Hematopoietic multipotent progenitor cell treated with erythropoietin and hydrocortisone succinate and interleukin-3 and kit ligand, for 4 days (in vitro differentiated cells): Measurements from ENCODE around the gene STOX2.

Experiments used
- DNase-seq: peaks from one replicate; pipeline ENCODE4 v3.0.0-alpha.2; 2015

Gene STOX2

GRCh38 chr4:183889190-183889589 lies 15.9 kb upstream of the STOX2 start:
- no peak for DNase-seq

- no peak for DNase-seq
Measured at GRCh38 chr4:183897193-183897592, 7.9 kb upstream of the STOX2 start.

- DNase-seq, result no peak
Measured at GRCh38 chr4:183898456-183898855, 6.7 kb upstream of the STOX2 start.

- no peak for DNase-seq
Measured at GRCh38 chr4:183903021-183903760, 1.9 kb upstream of the STOX2 start.

DNA sequence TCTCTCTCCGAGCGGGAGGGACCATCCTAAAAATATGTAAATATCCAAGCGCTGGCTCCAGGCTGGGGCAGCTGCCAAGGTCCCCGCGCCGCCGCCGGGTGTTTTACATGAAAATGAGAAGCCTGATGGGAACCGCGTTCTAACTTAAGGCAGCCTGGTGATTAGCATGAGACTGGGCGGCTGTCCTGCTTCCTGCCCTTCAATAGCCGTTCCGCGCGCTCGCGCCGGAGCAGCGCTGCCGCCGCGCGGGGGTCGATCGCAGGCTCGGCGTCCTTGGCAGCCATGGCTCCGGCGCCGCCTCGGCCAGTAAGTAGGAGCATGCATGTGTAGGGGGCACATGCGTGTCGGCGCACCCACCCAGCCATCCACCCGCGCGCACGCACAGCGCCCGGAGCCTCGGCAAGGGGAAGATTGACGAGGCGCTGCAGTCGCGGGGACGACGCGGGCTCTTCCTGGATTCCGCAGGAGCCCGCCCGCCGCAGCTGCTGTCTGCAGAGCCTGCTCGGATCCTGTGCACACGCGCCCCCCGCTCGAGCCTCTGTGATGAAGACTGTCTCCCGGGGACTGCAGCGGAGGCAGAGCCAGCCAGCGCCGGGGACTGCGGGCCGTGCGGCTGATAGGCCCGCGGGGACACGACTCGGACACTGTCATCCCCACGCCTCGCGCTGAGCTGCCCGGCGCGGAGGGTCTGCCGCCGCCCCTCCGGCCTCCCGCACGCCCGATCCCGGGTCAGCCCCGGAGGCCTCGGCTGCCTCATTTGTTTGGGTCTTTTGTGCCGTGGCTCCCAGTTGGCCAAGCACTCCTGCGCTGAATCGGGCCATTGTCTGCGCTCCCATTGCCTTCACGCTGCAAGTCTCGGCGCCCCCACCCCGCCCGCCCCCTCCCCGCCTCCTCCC lies 734 bp downstream of the STOX2 start:
- DNase-seq, result peak; percentile 56

DNA sequence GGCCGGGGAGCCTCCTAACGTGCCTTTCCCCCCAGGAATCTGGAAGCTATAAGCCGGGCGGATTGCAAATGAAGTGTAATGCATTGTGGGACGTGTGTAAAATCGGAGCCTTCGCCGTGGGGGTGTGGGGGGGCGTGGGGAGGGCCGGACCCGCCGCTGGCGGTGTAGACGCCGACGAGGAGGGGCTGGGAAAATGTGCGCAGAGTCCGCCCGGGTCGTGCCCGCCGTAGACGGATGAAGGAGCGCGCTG lies 1.3 kb downstream of the STOX2 start:
- DNase-seq, result no peak

- DNase-seq, result peak; percentile 8
Measured at GRCh38 chr4:183906739-183907651, 1.9 kb downstream of the STOX2 start.

GRCh38 chr4:183907871-183908683 lies 3.0 kb downstream of the STOX2 start:
- DNase-seq, result no peak

GRCh38 chr4:183909187-183909586 lies 4.1 kb downstream of the STOX2 start:
- no peak for DNase-seq

- DNase-seq, result no peak
Measured at GRCh38 chr4:183909801-183910200, 4.7 kb downstream of the STOX2 start.

DNA sequence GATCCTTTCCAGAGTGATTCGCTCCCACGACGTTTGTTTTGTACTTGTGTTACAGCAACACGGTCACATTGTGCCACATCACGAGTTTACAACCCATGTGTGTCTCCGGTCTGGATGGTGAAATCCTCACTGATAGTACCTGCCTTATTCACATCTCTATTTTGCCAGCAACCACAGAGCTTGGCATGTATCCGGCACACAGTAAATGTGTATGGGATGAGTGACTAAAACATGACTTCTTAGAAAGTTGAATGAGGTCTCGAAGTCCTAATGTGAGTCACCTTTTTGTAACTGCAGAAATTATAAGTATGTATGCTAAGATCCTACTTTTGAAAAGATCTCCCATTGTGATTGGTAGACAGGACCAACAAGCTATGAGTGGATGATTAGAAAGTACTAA lies 7.5 kb downstream of the STOX2 start:
- DNase-seq, result no peak

DNA sequence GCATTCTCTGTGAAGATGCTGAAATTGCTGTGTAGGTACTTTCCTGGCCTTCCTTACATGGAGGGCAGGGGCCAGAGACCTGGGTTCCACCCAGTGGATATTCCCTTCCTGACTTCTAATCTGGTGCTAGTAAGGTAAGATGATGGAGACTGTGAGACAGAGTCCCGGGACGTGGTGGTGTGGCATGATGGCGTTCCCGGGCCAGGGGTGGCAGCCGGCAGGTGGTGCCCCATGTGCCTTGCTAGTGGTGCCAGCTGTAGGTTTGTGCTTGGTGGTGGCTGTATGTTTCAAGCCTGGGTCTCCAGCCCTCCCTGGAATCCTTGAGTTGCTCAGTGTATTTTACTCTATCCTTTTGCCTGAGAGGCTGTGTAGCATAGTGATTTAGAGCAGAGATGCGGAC lies 10.9 kb downstream of the STOX2 start:
- no peak for DNase-seq

GRCh38 chr4:183918696-183919095 lies 13.6 kb downstream of the STOX2 start:
- DNase-seq, result no peak

DNA sequence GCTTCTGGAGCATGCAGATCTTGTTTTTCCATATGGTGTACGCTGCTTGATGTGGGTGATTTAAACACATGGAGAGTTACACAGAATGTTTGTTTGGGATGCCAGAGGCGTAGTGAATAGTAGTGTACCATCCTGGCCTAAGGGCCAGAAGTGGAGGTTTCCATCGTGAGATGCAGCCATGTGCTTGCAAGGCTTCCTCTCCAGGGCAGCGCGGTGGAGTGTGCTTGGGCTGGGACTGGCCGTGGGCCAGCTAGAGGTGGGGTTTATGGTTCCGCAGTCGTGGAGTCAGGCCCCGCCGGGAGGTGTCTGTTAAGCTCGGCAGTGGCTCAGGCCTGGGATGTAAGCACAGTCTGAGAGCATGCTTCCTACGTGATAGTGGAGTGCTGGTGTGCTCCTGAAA lies 14.0 kb downstream of the STOX2 start:
- no peak for DNase-seq

GRCh38 chr4:183920512-183920911 lies 15.4 kb downstream of the STOX2 start:
- DNase-seq, result peak; percentile 48

- DNase-seq, result no peak
Measured at GRCh38 chr4:183921335-183921734, 16.2 kb downstream of the STOX2 start.

- DNase-seq, result no peak
Measured at GRCh38 chr4:183924362-183925044, 19.4 kb downstream of the STOX2 start.

DNA sequence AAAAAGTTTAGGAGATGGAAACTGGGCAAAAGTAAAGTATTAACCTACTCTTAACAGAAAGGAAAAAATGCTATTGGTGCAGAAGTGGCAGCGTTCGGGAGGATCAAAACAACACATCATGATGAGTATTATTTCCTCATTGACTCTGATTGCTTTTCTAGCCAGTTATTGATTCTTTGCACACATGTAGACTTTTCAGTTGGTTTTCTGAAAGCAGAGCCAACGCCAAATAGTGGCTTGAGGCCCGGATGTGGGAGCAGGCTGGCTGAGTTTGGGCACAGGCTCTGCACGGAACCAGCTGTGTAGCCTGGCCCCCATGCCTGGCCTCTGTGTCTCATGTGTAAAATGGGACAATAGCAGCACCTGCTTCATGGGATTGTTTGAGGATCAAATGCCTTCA lies 21.8 kb downstream of the STOX2 start:
- DNase-seq, result no peak

- DNase-seq, result no peak
Measured at GRCh38 chr4:183932576-183932975, 27.5 kb downstream of the STOX2 start.

DNA sequence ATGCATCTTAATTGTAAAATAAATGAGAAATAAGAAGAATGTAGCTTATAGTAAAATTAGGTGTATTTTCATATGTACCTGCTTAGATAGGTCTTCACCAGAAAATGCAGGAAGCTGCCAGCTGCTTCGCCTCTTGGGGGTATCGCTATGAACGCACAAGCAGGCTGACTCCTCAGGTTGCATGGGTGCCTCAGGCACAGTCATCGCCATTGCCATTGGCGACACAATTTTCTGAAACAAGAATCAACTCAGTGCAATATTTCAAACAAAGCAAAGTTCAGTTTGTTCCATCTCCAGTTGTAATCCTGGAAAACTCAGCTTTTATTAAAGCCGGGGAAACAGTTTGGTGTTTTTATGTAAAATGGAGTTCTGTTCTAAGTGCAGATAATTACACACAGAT lies 29.7 kb downstream of the STOX2 start:
- DNase-seq, result no peak

GRCh38 chr4:183935355-183936005 lies 30.4 kb downstream of the STOX2 start:
- DNase-seq, result no peak
